ENCODE results near the gene RBMS1.

DNA sequence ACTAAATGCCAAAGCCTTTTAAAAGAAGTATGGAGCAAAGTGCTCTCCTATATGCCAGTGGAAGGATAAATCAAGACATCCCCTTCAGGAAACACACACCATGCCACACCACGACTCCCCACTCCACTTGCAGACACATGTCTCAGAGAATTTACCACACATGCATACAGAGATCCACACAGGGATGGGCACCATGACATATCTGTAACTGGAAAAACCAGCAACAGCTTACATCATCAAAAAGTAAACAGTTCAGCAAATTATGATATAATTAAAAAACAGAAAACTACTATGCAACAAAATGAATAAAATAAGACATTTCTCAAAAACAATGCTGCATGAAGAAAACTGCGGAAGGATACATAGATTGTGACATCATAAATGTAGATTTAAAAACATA lies 29.6 kb downstream of the RBMS1 start:
- TF ChIP-seq, protein P1, sequence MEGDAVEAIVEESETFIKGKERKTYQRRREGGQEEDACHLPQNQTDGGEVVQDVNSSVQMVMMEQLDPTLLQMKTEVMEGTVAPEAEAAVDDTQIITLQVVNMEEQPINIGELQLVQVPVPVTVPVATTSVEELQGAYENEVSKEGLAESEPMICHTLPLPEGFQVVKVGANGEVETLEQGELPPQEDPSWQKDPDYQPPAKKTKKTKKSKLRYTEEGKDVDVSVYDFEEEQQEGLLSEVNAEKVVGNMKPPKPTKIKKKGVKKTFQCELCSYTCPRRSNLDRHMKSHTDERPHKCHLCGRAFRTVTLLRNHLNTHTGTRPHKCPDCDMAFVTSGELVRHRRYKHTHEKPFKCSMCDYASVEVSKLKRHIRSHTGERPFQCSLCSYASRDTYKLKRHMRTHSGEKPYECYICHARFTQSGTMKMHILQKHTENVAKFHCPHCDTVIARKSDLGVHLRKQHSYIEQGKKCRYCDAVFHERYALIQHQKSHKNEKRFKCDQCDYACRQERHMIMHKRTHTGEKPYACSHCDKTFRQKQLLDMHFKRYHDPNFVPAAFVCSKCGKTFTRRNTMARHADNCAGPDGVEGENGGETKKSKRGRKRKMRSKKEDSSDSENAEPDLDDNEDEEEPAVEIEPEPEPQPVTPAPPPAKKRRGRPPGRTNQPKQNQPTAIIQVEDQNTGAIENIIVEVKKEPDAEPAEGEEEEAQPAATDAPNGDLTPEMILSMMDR (IDR thresholded peaks at IDR 0.05): no peak
- TF ChIP-seq POLR2A (IDR thresholded peaks at IDR 0.05): no peak
- TF ChIP-seq POLR2AphosphoS5 (IDR thresholded peaks at IDR 0.05): no peak

All from sigmoid colon (tissue), 4 donors.